Pancreas (tissue), 10 donors: Measurements from ENCODE around the gene RPTOR. TPM values are rescaled to one million over a fixed set of nuclear protein-coding genes. Genes with fewer than 3 reads are reported as not detected.

ENCODE experiments used
- ATAC-seq, 4 donors: fragments of 200-7000 bp; cut with Tn5 transposase; one replicate each; pipeline versions ENCODE4 v1.8.0 to v1.9.1; 2020; ENCODE audit warnings: mild to moderate bottlenecking in 4 of 4, moderate library complexity in 4 of 4
- DNase-seq, 6 donors: peaks; one replicate each; pipeline ENCODE4 v3.0.0-alpha.2; 2020
- FAIRE-seq: peaks from 2 replicates; lab custom pipeline; 2012; peaks lifted over from hg19 to GRCh38; lab: Jason Lieb, UNC
- H3K27ac ChIP-seq, 4 donors: fragments of 200-600 bp; sonication (generic); 1 replicate in 3 of 4; 2 replicates in 1 of 4; pipeline versions ENCODE4 v1.5.0 to v1.8.0; 2020
- H3K27me3 ChIP-seq, 4 donors: fragments of 200-600 bp; one replicate each; pipeline ENCODE4 v1.8.0; 2021
- H3K36me3 ChIP-seq, 3 donors: fragments of 200-600 bp; sonication (generic) in 1 of 3; one replicate each; pipeline versions ENCODE4 v1.5.0 to v1.8.0; 2020 to 2021
- H3K4me1 ChIP-seq, 3 donors: fragments of 200-600 bp; one replicate each; pipeline ENCODE4 v1.8.0; 2021
- H3K4me3 ChIP-seq, 4 donors: fragments of 200-600 bp; sonication (generic) in 2 of 4; one replicate each; pipeline versions ENCODE4 v1.5.0 to v1.8.0; 2020 to 2021
- H3K9me3 ChIP-seq, 4 donors: fragments of 200-600 bp; one replicate each; pipeline ENCODE4 v1.8.0; 2021
- CTCF ChIP-seq, 4 donors: fragments of 200-600 bp; sonication (generic) in 3 of 4; IDR thresholded peaks; one replicate each; pipeline versions ENCODE4 v1.5.0 to v1.8.0; 2021; ENCODE audit warnings: antibody characterized with exemption in 4 of 4
- WGBS, 2 donors: extraction: QIAGEN DNeasy Blood & Tissue Kit; methylation state at CpG; one replicate each; pipeline ENCODE4 v1.1.7; 2013; 5-methylcytosine and 5-hydroxymethylcytosine counted together
- intact Hi-C, 3 donors: fragments of 100-400 bp; cut with DNase I; formaldehyde crosslinking; loops; one replicate each; pipeline versions ENCODE4 v1.11.1 to v1.14.2; 2022
- polyA plus RNA-seq, 2 donors: library from polyadenylated mRNA; stranded (reverse); fragments of 200-250 nt; gene quantifications; one replicate each; pipeline ENCODE4 v1.2.3, GENCODE V29; 2013
- total RNA-seq, 6 donors: library from RNA; stranded (reverse); fragmentation: NEBNext Ultra II Directional in 4 of 6; extraction: Animal tissue kit (Norgen Biotek cat#: 25700) in 4 of 6; gene quantifications; one replicate each; pipeline versions ENCODE4 v1.2.1 to v1.2.4, GENCODE V29; 2021 to 2023
- donor health status: healthy with polysubstance abuse.
- donor health status: DM: no; HTN: no; CAD: no; lungs with moderate emphysema.
- donor health status: DM: no; HTN: no; CAD: no.
- donor health status: control.
- donor health status: control.
- donor health status: Bipolar disorder and iron deficiency.
- donor health status: DM: yes; HTN: yes; CAD: no.
- donor health status: DM: no; HTN: no; CAD: no.
- donor health status: DM: no; HTN: no; CAD: no.
- donor health status: DM: yes; HTN: yes; CAD: no.

RPTOR gene
- total and polyA plus RNA-seq, 8 donors: 5.0 to 18.9 (median 13.2) TPM

- H3K36me3 ChIP-seq: peaks cover 0 to 13% (median 9%) of the 10 kb centered on the region in 3 donors
- no peak for FAIRE-seq
- WGBS, 2 donors: 93 to 96% methylated on average over 5 of the region's 5 CpGs
These were observed 365.4 kb downstream of the RPTOR start for GRCh38 chr17:80910043-80910442.

GRCh38 chr17:80912476-80912875 lies 367.8 kb downstream of the RPTOR start:
- Histone ChIP-seq H3K4me3 (no peak overlapping the region), H3K9me3 (no peaks in the 10 kb centered on the region), H3K27ac (no peak overlapping the region), H3K36me3 (peaks cover 0 to 11% (median 9%) of the 10 kb centered on the region in 3 donors), H3K27me3 (no peaks in the 10 kb centered on the region), H3K4me1 (no peaks in the 10 kb centered on the region)
- peak in 1 of 6 donors; percentile 26 for DNase-seq
- TF ChIP-seq CTCF (IDR thresholded peaks at IDR 0.05): no peak
- WGBS, 2 donors: 88 to 90% methylated on average over 15 of the region's 15 CpGs
- no peak for ATAC-seq
- intact Hi-C loops: no loop called here
- no peak for FAIRE-seq

More at GRCh38 chr17:80910043-80910442, 365.4 kb downstream of the RPTOR start:
- no peaks in the 10 kb centered on the region for H3K9me3 ChIP-seq
- TF ChIP-seq CTCF (IDR thresholded peaks at IDR 0.05): no peak
- no peak overlapping the region for H3K27ac ChIP-seq
- H3K27me3 ChIP-seq: no peaks in the 10 kb centered on the region
- no peaks in the 10 kb centered on the region for H3K4me1 ChIP-seq
- peak in 2 of 6 donors; percentile 6 to 9 for DNase-seq
- intact Hi-C loops: no loop called here
- no peak overlapping the region for H3K4me3 ChIP-seq
- no peak for ATAC-seq

GRCh38 chr17:80913928-80914821 lies 369.5 kb downstream of the RPTOR start:
- intact Hi-C loops: no loop called here
- peaks cover 0 to 11% (median 9%) of the 10 kb centered on the region in 3 donors for H3K36me3 ChIP-seq
- ATAC-seq (no peak), DNase-seq (peak in 1 of 6 donors; percentile 23), FAIRE-seq (no peak)
- no peaks in the 10 kb centered on the region for H3K4me1 ChIP-seq
- no peak overlapping the region for H3K4me3 ChIP-seq
- 76 to 85% methylated on average over 21 of the region's 21 CpGs for WGBS, 2 donors
- no peaks in the 10 kb centered on the region for H3K9me3 ChIP-seq
- H3K27ac ChIP-seq: no peak overlapping the region
- TF ChIP-seq CTCF (IDR thresholded peaks at IDR 0.05): no peak
- no peaks in the 10 kb centered on the region for H3K27me3 ChIP-seq

- TF ChIP-seq CTCF (IDR thresholded peaks at IDR 0.05): no peak
- Histone ChIP-seq H3K36me3 (peaks cover 0 to 7% (median 2%) of the 10 kb centered on the region in 3 donors), H3K27me3 (no peaks in the 10 kb centered on the region), H3K4me3 (no peak overlapping the region), H3K9me3 (no peaks in the 10 kb centered on the region), H3K4me1 (no peaks in the 10 kb centered on the region), H3K27ac (no peak overlapping the region)
- intact Hi-C loops: no loop called here
- 82 to 97% methylated on average over 8 of the region's 8 CpGs for WGBS, 2 donors
- no peak for ATAC-seq
- FAIRE-seq: no peak
- DNase-seq: peak in 1 of 6 donors; percentile 43
These were observed 371.6 kb downstream of the RPTOR start for GRCh38 chr17:80916246-80916645.
